ENCODE measurements around the gene RNASE8.

GRCh38 chr14:21095430-21096205, 38.0 kb downstream of the RNASE8 start:
- TF ChIP-seq RAD21 (IDR thresholded peaks at IDR 0.05 in 1 of 2, conservative IDR thresholded peaks at IDR 0.05 in 1 of 2; ENCODE audit: low read depth in 2 of 2, low read length in 2 of 2): no peak
- peak; percentile 79 to 85; a peak in 2 of 4 replicates for TF ChIP-seq HDAC2 (IDR thresholded peaks at IDR 0.05; ENCODE audit: borderline replicate concordance in 1 of 2, low read depth in 2 of 2, low read length in 2 of 2)
- TF ChIP-seq BACH1 (IDR thresholded peaks at IDR 0.05; ENCODE audit: low read length): no peak
- no peak for TF ChIP-seq EZH2 (IDR thresholded peaks at IDR 0.05; ENCODE audit: low read depth, low read length, severe bottlenecking)
- no peak for TF ChIP-seq CTCF (IDR thresholded peaks at IDR 0.05; ENCODE audit: control extremely low read depth in 1 of 3, insufficient read depth in 1 of 3, low read depth in 1 of 3, low read length in 3 of 3)
- no peak for TF ChIP-seq ZNF274 (IDR thresholded peaks at IDR 0.05; ENCODE audit: borderline replicate concordance, extremely low read depth, low read length)
- no peak for TF ChIP-seq YY1 (IDR thresholded peaks at IDR 0.05; ENCODE audit: low read depth, low read length)
- TF ChIP-seq EGR1 (IDR thresholded peaks at IDR 0.05; ENCODE audit: borderline replicate concordance, low read depth, low read length): peak; percentile 71; the same call in 1 of the 2 replicates
- no peak for TF ChIP-seq SP1 (IDR thresholded peaks at IDR 0.05; ENCODE audit: low read depth, low read length)
- no peak for TF ChIP-seq POLR2A (IDR thresholded peaks at IDR 0.05; ENCODE audit: control extremely low read depth in 1 of 2, low read depth in 2 of 2, low read length in 2 of 2)
- TF ChIP-seq MAX (IDR thresholded peaks at IDR 0.05): no peak
- no peak for TF ChIP-seq RFX5 (IDR thresholded peaks at IDR 0.05; ENCODE audit: borderline replicate concordance, low read depth, low read length)
